ENCODE results near the gene AGTPBP1. TPM values are rescaled to one million over a fixed set of nuclear protein-coding genes. Genes with fewer than 3 reads are reported as not detected.

The AGTPBP1 gene
- total RNA-seq, 1 donor, result 6.9 TPM

DNA sequence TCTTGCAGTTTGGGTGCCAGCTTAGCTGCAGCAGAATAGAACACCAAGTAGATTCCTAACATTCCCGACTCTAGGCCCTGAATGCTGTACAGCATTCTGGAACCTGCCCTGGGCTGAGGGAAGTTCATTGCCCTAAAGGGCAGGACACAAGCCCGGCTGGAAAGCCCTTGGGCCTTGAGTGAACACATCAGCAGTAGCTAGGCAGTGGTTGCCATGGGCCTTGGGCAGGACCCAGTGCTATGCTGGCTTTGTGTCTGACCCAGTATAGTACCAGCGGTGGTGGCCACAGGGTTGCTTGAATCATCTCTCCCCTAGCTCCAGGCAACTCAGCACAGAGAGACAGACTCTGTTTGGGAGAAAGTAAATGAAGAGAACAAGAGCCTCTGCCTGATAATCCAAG is 137.8 kb downstream of the AGTPBP1 start:
- TF ChIP-seq, protein P1, sequence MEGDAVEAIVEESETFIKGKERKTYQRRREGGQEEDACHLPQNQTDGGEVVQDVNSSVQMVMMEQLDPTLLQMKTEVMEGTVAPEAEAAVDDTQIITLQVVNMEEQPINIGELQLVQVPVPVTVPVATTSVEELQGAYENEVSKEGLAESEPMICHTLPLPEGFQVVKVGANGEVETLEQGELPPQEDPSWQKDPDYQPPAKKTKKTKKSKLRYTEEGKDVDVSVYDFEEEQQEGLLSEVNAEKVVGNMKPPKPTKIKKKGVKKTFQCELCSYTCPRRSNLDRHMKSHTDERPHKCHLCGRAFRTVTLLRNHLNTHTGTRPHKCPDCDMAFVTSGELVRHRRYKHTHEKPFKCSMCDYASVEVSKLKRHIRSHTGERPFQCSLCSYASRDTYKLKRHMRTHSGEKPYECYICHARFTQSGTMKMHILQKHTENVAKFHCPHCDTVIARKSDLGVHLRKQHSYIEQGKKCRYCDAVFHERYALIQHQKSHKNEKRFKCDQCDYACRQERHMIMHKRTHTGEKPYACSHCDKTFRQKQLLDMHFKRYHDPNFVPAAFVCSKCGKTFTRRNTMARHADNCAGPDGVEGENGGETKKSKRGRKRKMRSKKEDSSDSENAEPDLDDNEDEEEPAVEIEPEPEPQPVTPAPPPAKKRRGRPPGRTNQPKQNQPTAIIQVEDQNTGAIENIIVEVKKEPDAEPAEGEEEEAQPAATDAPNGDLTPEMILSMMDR (IDR thresholded peaks at IDR 0.05; ENCODE audit: insufficient read depth, low read depth, low read length), result no peak

DNA sequence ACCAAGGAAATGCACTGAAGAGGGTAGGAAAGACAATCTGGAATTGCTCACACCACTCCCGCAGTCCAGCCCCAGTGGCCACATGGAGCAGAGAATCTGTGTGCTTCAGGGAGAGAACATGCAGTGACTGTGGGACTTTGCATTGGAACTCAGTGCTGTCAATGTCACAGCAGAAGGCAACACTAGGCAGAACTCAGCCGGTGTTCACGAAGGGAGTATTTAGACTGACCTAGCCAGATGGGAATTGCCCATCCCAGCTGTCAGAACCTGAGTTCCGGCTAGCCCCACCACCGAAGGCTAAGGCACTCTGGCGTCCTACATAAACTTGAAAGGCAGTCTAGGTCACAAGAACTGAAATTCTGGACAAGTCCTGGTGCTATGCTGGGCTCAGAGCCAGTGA is 139.0 kb downstream of the AGTPBP1 start:
- TF ChIP-seq, protein P1 (IDR thresholded peaks at IDR 0.05; ENCODE audit: insufficient read depth, low read depth, low read length), result no peak
- no peak for DNase-seq (ENCODE audit: low read depth)

More for the DNA sequence above, 137.8 kb downstream of the AGTPBP1 start:
- no peak for DNase-seq (ENCODE audit: low read depth)
- H3K4me3 ChIP-seq (ENCODE audit: low read depth, low read length), result no peak overlapping the region

DNA sequence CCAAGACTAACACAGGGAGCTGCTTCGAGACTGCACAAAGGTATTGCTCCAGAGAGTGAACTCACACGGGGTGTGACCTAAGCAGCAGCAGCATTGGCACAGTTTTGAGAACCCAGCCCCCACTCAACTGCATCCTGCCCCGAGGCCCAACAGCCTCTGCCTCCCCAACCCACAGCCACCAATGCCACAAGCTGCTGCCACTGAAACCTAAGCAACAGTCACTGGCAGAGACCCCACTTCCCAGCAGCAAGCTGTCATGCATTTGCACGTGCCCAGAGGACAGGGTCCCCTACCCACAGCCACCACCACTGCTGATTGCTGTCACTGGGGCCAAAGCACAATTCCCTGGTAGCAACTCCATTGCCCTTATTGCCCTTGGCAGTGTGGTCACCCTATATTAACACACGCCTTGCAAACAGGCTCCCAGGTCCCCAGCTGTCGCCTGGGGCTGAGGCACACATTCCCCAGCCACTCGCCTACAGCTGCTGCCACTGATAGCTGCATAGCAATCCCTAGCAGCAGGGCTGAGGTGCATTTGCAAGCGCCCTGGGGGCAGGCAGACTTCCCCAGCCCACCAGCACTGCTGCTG is 141.0 kb downstream of the AGTPBP1 start:
- H3K4me3 ChIP-seq (ENCODE audit: low read depth, low read length), result no peak overlapping the region
- TF ChIP-seq, protein P1 (IDR thresholded peaks at IDR 0.05; ENCODE audit: insufficient read depth, low read depth, low read length), result no peak
- DNase-seq (ENCODE audit: low read depth), result no peak

More for the DNA sequence above, 139.0 kb downstream of the AGTPBP1 start:
- H3K4me3 ChIP-seq (ENCODE audit: low read depth, low read length), result no peak overlapping the region

DNA sequence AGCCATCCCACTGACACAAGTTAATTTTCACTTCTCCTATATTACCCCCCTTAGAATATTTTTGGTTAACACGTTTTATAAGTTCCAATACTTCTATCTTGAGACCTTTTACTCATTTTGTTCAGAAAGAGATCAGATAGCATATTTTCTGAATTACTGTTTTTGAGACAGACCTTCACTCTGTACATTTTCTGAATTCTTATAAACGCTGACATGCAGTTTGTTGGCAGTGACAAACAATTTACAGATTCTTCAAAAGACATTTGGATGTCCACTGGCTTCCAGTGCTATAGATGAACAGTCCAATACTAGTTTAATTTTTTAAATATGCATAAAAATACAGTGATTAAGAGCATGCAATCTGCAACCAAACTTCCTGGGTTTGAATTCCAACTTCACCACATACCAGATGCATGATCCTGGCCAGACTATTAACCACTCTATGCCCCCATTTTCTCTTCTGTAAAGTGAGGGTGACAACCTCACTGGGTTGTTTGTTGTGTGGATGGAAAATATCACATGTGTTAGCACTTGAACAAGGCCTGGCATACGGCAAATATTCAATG is 142.1 kb downstream of the AGTPBP1 start:
- TF ChIP-seq, protein P1 (IDR thresholded peaks at IDR 0.05; ENCODE audit: insufficient read depth, low read depth, low read length), result no peak
- no peak overlapping the region for H3K4me3 ChIP-seq (ENCODE audit: low read depth, low read length)
- DNase-seq (ENCODE audit: low read depth), result no peak

DNA sequence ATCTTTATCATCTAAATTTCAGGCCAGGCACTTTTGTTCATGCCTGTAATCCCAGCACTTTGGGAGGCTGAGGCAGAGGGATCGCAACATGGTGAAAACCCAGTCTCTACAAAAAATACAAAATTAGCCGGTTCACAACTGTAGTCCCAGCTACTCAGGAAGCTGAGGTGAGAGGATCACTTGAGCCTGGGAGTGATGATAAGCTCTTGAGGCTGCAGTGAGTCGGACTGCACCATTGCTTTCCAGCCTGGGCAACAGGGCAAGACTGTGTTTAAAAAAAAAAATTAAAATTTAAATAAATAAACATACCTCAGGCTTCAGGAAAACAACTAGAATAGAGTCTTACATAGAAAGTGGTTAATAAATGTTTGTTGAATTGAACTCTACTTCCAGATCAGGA is 147.4 kb downstream of the AGTPBP1 start:
- no peak for DNase-seq (ENCODE audit: low read depth)

DNA sequence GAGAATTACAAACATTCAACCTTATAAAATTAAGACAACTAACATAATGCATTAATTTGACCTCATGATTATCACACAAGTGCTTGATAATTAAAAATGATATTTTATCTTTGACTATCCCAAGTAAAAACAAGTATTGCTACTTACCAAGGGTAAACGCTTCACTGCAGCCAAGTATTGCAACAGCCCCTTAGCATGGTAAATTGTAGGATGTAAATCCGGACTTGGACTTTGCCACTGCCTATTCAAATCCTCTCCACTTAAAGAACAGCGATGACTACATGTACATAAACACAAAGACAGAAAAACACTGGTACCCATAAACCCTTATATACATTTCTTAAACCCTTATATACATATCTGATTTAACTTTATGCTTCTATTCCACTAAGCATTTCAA is 155.1 kb downstream of the AGTPBP1 start:
- TF ChIP-seq, protein P1 (IDR thresholded peaks at IDR 0.05; ENCODE audit: insufficient read depth, low read depth, low read length), result no peak
- no peak for DNase-seq (ENCODE audit: low read depth)
- no peak overlapping the region for H3K4me3 ChIP-seq (ENCODE audit: low read depth, low read length)

More for the DNA sequence above, 147.4 kb downstream of the AGTPBP1 start:
- TF ChIP-seq, protein P1 (IDR thresholded peaks at IDR 0.05; ENCODE audit: insufficient read depth, low read depth, low read length), result no peak
- H3K4me3 ChIP-seq (ENCODE audit: low read depth, low read length), result no peak overlapping the region
